Measurements from ENCODE around the gene CYP2E1. TPM values are rescaled to one million over a fixed set of nuclear protein-coding genes. Genes with fewer than 3 reads are reported as not detected.
A peak's percentile ranks its signal among the peaks of the same experiment; 100 is the strongest.
"Not testable (repeated sequence)": the region's sequence is repeated elsewhere in the genome, so short reads cannot be mapped to it uniquely, and the experiment has no call there.

CYP2E1 gene
- total RNA-seq, 1 donor from 2014 or later: 2.7 TPM

DNA sequence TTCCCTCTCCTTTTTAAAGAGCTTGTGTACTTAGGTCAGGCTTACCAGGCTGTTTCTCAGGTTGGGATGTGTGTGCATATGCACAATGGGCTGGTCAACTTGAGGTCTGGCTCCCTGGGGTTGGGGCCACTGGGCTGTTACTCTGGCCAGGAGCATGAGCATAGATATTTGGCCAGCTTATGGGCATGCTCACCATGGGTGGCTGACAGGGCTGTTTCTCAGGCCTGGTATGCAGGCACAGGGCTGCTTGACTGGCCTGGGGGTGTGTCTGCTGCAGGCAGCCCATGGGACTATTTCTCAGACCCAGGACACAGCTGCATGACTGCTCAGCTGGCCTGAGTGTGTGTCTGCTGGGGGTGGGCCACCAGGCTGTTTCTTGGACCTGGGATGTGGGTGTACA, 38.8 kb upstream of the CYP2E1 start:
- Mint-ChIP-seq H3K9me3 (ENCODE audit: low read depth) (peaks cover 52% of the 10 kb centered on the region), H3K4me3 (ENCODE audit: unreplicated experiment) (no peak overlapping the region), H3K4me1 (ENCODE audit: low read depth) (no peaks in the 10 kb centered on the region)

DNA sequence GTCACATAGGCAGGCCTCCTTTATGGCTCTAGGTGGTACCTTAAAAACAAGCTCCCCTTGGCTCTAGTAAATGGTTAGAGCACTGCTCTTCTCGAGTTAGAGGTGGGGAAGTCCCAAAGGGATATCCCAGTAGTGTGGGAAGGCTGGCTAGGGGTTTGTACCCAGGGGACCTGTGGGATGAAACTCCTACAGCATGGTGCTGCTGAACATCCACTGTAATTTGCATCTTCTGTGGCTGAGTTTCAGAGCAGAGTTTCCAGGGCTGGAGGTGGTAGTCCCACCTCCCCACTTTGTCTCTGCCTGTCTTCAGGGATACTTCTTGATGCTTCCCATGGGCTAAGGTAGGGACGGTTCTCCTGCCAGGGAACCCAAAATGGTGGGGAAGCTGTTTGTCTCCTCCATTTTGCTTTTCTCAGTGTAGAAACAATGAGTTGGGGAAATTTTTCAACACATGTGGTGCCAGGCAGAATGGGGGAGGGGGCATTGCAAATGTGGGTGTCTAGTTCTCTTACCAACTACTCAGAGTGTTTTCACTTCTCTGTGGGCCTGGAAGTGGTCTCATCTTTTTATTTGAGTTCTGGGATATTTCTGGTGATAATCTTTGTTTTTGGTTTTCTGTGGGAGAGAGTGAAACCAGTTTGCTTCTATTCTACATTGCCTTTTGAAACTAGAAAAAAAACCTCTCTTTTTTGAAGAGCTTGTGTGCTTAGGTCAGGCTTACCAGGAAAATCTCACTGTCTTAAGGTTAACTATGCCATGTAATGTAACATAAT, 37.2 kb upstream of the CYP2E1 start:
- no peak overlapping the region for H3K4me3 Mint-ChIP-seq (ENCODE audit: unreplicated experiment)
- TF ChIP-seq, protein P1, sequence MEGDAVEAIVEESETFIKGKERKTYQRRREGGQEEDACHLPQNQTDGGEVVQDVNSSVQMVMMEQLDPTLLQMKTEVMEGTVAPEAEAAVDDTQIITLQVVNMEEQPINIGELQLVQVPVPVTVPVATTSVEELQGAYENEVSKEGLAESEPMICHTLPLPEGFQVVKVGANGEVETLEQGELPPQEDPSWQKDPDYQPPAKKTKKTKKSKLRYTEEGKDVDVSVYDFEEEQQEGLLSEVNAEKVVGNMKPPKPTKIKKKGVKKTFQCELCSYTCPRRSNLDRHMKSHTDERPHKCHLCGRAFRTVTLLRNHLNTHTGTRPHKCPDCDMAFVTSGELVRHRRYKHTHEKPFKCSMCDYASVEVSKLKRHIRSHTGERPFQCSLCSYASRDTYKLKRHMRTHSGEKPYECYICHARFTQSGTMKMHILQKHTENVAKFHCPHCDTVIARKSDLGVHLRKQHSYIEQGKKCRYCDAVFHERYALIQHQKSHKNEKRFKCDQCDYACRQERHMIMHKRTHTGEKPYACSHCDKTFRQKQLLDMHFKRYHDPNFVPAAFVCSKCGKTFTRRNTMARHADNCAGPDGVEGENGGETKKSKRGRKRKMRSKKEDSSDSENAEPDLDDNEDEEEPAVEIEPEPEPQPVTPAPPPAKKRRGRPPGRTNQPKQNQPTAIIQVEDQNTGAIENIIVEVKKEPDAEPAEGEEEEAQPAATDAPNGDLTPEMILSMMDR (IDR thresholded peaks at IDR 0.05): no peak
- no peak overlapping the region for H3K27ac Mint-ChIP-seq (ENCODE audit: unreplicated experiment)
- peaks cover 23% of the 10 kb centered on the region for H3K36me3 Mint-ChIP-seq (ENCODE audit: low read depth)
- no peaks in the 10 kb centered on the region for H3K4me1 Mint-ChIP-seq (ENCODE audit: low read depth)
- DNase-seq (ENCODE audit: low spot score): no peak
- H3K27me3 Mint-ChIP-seq (ENCODE audit: low read depth): no peaks in the 10 kb centered on the region
- H3K9me3 Mint-ChIP-seq (ENCODE audit: low read depth): peaks cover 41% of the 10 kb centered on the region

More for the DNA sequence above, 38.8 kb upstream of the CYP2E1 start:
- H3K27me3 Mint-ChIP-seq (ENCODE audit: low read depth): no peaks in the 10 kb centered on the region
- peaks cover 22% of the 10 kb centered on the region for H3K36me3 Mint-ChIP-seq (ENCODE audit: low read depth)
- no peak overlapping the region for H3K27ac Mint-ChIP-seq (ENCODE audit: unreplicated experiment)
- no peak for DNase-seq (ENCODE audit: low spot score)
- TF ChIP-seq, protein P1 (IDR thresholded peaks at IDR 0.05): no peak

DNA sequence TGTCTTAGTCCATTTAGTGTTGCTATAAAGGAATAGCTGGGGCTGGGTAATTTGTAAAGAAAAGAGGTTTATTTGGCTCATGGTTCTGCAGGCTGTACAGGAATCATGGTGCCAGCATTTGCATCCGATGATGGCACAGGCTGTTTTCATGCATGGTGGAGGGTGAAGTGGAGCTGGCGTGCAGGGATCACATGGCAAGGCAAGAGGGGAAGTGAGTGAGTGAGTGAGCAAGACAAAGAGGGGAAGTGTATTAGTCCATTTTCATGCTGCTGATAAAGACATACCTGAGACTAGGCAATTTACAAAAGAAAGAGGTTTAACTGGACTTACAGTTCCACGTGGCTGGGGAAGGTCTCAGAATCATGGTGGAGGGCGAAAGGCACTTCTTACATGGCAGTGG, 33.6 kb upstream of the CYP2E1 start:
- H3K36me3 Mint-ChIP-seq (ENCODE audit: low read depth); H3K27me3 Mint-ChIP-seq (ENCODE audit: low read depth); H3K4me1 Mint-ChIP-seq (ENCODE audit: low read depth); H3K4me3 Mint-ChIP-seq (ENCODE audit: unreplicated experiment); DNase-seq (ENCODE audit: low spot score); H3K27ac Mint-ChIP-seq (ENCODE audit: unreplicated experiment): not testable (repeated sequence)
- H3K9me3 Mint-ChIP-seq (ENCODE audit: low read depth): peaks cover 24% of the 10 kb centered on the region

DNA sequence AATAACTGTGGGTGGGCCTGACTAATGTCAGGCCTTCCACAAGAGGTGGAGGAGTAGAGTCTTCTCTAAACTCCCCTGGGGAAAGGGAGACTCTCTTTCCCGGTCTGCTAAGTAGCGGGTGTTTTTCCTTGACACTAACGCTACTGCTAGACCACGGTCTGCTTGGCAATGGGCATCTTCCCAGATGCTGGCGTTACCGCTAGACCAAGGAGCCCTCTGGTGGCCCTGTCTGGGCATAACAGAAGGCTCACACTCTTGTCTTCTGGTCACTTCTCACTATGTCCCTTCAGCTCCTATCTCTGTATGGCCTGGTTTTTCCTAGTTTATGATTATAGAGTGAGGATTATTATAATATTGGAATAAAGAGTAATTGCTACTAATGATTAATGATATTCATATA, 29.8 kb upstream of the CYP2E1 start:
- not testable (repeated sequence) for H3K27me3 Mint-ChIP-seq (ENCODE audit: low read depth); H3K4me3 Mint-ChIP-seq (ENCODE audit: unreplicated experiment); H3K4me1 Mint-ChIP-seq (ENCODE audit: low read depth); DNase-seq (ENCODE audit: low spot score); H3K27ac Mint-ChIP-seq (ENCODE audit: unreplicated experiment)
- H3K36me3 Mint-ChIP-seq (ENCODE audit: low read depth): peaks cover 28% of the 10 kb centered on the region
- peaks cover 35% of the 10 kb centered on the region for H3K9me3 Mint-ChIP-seq (ENCODE audit: low read depth)
- TF ChIP-seq, protein P1 (IDR thresholded peaks at IDR 0.05): peak; percentile 66

DNA sequence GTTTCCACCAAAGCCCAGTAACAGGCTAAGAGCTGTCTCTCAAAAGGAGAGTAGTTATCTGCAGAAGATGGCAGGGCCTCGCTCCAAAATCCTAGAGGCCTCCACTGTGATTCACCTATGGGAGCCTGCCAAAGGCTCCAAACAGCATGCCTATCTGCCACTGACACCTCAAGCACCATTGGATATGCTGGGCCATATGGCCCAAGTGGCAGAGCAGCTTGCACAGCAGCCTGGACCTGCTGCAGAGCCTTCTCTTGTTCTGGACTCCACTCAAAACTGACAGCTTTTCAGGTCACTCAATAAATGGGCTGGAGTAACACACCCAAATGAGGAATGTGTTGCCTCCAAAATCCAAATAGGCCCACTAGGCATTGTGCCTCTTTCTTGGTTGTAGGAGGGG, 28.0 kb upstream of the CYP2E1 start:
- DNase-seq (ENCODE audit: low spot score); H3K4me1 Mint-ChIP-seq (ENCODE audit: low read depth); H3K4me3 Mint-ChIP-seq (ENCODE audit: unreplicated experiment); H3K27ac Mint-ChIP-seq (ENCODE audit: unreplicated experiment); H3K27me3 Mint-ChIP-seq (ENCODE audit: low read depth): not testable (repeated sequence)
- peaks cover 32% of the 10 kb centered on the region for H3K9me3 Mint-ChIP-seq (ENCODE audit: low read depth)
- peaks cover 27% of the 10 kb centered on the region for H3K36me3 Mint-ChIP-seq (ENCODE audit: low read depth)

DNA sequence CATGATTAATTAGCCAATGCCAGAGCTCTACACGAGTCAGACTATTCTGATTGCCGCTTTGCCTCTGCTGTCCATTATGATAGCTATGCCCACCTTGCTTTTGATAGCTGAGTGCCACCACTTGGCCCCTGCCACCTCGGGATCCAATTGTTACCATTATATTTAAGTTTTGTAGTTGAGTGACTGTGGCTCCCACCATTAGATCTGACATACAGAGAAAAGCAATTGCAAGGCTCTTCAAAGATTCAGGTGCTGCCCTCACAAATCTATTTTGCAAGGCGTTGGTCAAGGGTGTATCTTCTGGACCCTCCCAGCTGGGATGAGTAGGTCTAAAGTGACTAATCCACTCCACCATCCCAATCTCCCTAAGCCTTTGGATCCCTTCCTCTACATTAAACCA, 26.3 kb upstream of the CYP2E1 start:
- Mint-ChIP-seq H3K36me3 (ENCODE audit: low read depth) (peaks cover 28% of the 10 kb centered on the region), H3K9me3 (ENCODE audit: low read depth) (peaks cover 32% of the 10 kb centered on the region)
- not testable (repeated sequence) for H3K27ac Mint-ChIP-seq (ENCODE audit: unreplicated experiment); DNase-seq (ENCODE audit: low spot score); H3K27me3 Mint-ChIP-seq (ENCODE audit: low read depth); H3K4me1 Mint-ChIP-seq (ENCODE audit: low read depth); H3K4me3 Mint-ChIP-seq (ENCODE audit: unreplicated experiment)

DNA sequence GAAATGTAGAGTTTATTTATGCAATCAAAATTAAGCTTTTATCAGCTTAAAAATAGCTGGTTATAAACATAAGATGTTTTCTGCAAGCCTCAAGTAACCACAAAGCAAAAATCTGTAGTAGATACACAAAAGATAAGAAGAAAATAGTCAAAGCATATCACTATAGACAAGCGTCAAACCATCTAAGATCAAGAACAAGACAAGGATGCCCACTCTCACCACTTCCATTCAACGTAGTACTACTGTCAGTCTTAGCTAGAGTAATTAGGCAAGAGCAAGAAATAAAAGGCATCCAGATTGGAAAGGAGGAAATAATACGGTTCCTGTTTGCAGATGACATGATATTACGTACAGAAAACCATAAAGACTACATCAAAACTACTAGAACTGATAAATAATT, 17.5 kb upstream of the CYP2E1 start:
- Mint-ChIP-seq H3K4me1 (ENCODE audit: low read depth) (no peaks in the 10 kb centered on the region), H3K27ac (ENCODE audit: unreplicated experiment) (no peak overlapping the region), H3K4me3 (ENCODE audit: unreplicated experiment) (no peak overlapping the region), H3K27me3 (ENCODE audit: low read depth) (peaks cover 11% of the 10 kb centered on the region), H3K36me3 (ENCODE audit: low read depth) (peaks cover 11% of the 10 kb centered on the region), H3K9me3 (ENCODE audit: low read depth) (peaks cover 24% of the 10 kb centered on the region)
- TF ChIP-seq, protein P1 (IDR thresholded peaks at IDR 0.05): no peak
- DNase-seq (ENCODE audit: low spot score): no peak
